ENCODE data around the gene PRPF18.
A peak's percentile ranks its signal among the peaks of the same experiment; 100 is the strongest.

The PRPF18 gene

DNA sequence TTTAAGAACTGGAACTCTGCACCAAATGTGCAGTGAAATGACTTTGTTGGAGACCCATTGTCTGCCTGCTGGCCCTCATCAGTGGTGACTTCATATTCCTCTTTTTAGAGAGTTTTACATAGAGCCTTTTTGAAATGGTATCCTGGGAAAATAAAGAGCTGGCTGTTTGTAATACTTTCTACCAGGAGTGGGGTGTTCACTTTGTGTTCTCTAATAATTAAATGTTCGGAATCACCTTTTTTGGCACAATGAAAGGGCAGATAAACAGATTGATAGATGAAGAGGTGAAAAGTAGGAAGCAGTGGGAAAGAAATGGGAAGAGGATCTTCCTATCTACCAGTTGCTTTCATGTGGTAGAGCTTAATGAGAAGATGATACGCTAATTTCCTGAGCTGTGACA lies 55.5 kb downstream of the PRPF18 start:
- DNase-seq (ENCODE audit: low read depth), result no peak

DNA sequence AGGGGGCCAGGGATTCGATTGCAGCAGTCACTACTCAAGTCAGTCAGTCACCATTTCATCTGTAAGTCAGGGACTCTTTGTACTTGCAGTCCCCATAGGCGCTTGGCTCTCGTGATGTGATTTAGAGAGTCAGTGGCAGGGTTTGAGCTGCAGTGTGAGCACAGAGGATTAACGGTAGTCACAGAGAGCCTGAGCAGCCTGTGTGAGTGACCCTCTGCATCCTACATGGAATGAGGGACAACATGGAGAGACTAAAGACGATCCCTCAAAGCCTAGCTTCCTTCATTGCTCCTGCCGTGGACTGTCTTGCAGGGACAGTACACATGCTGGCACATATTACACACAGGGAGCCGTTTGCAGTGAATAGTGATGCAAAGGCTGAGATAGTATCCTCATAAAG lies 56.3 kb downstream of the PRPF18 start:
- no peak for DNase-seq (ENCODE audit: low read depth)

DNA sequence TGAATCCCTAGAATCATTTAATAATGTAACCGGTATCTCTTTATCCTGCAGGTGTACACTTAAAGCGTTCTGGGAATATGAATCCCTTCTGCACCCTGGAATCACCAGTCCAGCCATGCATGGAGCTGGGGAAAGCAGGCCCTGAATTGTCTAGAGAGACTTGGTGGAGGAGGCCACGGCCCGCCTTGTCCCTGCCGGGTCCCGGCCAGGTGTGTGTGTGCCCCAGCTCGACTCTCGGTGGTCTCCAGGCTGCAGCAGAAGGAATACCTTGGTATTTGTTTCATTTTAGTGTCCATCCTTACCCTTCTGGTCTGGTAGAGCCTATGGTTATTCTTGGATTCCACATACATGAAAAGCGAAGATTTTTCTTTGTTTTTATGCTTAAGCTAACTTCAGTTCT lies 58.1 kb downstream of the PRPF18 start:
- DNase-seq (ENCODE audit: low read depth), result no peak

DNA sequence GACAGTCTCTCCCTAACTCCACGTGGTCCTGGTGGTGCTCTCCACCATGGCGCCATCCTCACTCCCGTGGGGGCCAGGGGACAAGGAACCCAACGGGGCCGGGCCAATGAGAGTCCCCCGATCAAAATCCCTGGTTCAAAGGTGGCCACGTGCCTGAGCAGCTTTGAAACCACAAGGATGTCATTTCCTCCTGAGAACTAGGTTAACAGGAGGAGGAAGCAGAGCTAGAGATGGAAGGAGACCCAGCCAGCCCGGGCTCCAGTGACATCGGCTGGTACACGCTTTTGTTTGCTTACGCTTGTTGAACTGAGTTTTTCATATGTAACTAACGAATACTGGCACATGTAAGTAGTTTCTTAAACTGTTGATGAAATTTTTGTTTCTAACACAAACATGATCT lies 61.7 kb downstream of the PRPF18 start:
- no peak for DNase-seq (ENCODE audit: low read depth)

DNA sequence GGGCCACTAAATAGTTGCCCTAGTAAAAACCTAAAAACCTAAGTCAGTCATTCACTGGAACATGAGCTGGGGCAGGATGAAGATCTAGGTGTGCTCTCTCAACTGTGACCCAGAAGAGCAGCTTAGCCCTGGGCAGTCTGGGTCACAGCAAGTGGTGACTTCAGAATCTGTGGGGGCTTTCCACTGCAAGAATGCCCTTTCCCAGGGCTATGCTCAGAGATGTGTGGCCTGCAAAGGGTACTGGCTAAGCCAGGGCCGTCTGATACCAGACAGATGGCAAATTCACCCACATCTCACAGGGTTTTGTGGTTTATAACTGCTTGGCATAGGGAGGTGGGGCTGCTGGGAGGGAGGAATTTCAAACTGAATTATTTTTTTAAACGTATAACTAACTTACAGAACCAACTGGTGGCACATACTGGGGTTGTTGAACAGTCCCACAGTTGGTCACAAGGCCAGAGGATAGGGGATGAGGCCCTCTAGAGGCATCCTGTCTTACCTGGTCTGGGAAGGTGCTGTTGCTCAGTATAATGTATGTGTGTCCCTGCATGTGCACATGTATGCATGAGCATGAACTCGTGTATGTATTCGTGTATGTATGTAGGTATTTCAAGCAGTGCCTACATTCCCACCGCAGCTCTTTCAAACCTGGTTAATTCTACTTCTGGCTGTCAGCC lies 63.2 kb downstream of the PRPF18 start:
- no peak for DNase-seq (ENCODE audit: low read depth)

DNA sequence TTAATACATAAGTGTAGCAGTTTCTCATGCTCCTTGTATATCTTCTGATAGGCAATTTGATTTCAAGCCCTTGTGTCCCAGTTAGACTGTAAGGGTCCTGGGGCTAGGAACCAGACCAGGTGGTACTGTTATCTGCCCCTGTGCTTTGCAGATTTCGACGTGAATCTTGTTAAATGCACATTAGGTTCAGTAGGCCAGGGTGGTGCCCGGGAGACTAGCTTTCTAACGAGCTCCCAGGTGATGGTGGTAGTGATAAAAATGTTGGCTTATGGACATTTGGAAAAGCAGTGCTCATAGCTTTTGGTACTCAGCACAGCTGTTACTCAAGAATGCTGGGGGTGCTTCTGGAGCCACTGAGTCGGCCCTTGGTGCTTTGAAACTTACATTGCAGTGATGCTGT lies 64.2 kb downstream of the PRPF18 start:
- DNase-seq (ENCODE audit: low read depth), result no peak

DNA sequence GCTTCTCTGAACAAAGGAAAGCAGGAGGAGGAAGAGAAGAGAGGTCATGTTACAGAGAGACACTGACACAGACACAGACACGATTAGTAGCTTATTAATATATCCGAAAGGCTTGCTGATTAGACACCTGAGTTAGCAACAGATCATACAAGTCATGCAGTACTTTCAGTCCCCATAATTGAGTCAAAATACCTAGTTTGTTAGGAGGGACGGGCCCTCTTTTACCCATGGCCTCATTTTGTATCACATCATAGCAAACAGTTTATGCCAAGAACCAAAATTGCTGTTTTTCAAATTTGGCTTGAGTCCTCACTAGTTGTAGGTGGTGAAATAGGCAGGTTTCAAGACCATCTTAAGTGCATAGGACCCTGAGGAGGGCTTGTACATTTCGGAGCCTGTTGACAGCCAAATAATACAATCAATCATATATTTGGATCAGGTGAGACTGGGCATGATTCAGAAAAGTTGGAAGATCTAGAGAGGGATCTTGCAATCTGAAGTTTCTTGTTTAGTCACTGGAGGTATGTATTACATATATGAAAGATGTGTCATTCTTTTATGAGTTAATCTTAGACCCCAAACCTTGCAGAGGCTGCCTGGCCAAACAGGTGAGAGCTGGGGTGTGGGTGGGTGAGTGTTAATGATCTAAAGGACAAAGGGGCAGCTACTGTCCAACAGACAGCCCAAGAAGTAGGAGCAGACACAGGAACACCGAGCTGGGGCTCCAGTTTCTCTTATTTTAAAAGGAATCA lies 65.4 kb downstream of the PRPF18 start:
- DNase-seq (ENCODE audit: low read depth), result no peak

DNA sequence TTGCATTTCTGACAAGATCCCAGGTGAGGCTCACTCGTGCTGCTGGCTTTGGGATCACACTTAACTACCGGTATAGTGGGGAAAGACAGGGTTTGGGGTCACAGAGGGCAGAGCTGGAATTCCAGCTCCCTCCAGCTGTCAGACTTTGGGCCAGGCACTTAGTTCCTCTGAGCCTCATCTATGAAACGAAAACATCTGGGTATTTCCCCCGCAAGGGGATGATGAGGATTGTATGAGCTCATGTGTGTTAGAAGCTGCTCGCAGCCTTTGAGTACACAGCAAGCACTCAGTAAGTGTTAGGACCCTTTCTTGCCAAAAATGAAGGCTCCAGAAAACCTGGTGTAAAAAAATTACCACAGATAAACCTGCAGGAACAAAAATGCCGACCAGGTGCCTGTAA lies 66.1 kb downstream of the PRPF18 start:
- DNase-seq (ENCODE audit: low read depth), result no peak

DNA sequence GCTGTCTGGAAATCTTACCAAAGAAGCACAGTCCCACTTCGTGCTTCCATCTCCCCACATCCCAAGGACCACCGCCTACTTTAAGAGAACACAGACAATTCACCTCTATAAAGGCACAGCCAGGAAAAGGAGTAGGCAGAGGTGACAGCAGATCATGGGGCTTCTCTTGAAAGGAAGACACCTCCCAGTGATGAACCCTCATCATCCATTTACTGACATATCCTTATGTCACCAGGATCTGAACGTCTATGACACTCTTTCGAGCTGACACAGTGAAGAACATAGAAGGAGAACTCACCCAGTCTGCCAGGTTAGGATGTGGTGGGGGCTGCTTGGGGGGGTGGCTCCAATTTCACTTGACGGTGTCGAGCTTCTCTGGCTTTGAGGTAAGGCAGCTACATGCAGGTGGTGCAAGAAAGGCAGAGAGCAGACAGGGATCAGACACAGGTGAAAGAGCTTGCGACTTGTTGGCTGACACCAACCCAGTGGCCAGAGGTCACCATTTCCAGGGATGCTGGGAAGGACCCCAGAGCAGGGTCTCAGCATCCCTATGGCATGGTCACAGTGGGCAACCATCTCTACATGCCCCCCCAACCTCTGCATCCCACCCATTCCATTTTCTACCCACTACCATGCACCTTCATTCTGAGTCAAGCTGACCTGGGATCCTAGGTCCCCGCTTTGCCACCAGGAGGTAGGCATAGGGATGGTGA lies 67.5 kb downstream of the PRPF18 start:
- DNase-seq (ENCODE audit: low read depth), result no peak

DNA sequence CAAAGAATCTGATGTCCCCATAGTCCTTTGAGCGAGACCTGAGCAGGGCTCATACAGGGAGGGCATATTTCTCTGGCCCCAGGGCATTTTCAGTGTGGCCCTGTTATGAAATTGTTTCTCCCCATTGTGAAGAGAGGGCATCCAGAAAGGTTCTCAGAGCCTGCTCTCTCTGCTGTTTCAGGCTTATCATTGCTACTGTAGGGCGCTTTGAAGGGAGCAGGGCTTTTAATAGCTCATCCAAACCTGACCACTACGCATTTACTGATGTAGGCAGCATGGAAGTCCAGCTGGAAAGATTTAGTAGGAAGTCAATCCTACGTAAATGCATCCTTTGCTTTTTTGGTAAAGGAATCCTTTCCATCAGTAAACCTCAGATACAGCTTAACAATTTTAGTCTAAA lies 68.1 kb downstream of the PRPF18 start:
- DNase-seq (ENCODE audit: low read depth), result no peak

DNA sequence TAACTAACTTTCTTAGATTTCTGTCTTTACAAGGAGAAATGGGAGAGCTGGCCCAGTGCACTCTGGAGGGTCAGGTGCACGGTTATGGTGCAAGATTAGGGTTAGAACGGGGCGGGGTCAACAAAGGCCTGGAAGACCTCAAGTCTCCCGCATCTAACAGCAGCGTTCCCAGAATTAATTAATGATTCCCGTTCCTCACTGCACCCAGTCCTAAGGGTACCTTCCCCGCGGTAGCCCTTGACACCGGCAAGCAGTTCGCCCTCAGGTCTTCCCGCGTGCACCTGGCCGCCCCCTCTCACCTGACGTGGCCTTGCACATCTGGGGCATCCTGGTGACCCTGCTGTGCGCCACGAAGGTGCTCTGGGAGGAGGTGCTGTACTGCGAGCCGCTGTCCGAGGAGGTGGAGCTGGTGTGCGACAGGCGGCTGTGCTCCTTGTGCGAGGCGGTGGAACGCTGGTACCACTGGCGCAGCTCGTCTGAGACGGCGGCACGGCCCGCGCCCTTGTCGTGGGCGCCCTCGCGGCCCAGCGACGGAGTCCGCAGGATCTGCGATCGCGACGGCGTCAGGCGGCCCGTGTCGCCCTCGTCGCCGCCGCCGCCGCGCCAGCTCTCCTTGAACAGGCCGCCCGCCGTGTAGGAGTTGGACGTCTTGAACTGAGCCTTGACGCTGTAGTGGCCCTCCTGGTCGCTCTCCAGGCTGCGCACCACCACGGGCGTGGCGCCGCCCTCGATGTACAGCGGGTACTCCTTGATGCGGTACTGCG lies 69.8 kb downstream of the PRPF18 start:
- no peak for DNase-seq (ENCODE audit: low read depth)

DNA sequence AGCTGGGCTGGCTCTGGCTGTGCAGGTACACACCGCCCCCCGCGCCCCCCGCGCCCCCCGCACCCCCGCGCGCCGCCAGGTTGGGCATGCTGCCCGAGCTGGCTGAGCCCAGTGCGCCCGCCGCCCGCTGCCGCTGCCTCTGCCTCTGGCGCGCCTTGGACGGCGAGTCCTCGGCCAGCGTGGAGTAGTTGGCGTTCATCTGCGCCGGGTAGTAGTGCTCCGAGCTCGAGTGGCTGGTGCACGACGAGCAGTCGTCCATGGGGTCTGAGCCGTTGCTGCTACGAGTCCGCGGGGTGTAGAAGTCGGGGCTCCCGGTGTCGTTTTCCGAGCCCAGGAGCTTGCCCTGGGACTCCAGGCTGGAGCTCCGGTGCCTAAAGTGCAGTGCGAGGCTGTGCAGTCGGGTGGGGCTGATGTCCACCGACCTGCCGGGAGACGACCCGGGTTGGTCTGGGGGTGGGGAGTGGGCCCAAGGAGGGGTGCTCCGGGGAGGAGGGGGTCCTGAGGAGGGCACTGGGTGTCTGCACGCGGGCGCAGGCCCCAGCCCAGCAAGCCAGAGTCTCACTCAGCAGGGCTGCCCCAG lies 70.4 kb downstream of the PRPF18 start:
- no peak for DNase-seq (ENCODE audit: low read depth)

DNA sequence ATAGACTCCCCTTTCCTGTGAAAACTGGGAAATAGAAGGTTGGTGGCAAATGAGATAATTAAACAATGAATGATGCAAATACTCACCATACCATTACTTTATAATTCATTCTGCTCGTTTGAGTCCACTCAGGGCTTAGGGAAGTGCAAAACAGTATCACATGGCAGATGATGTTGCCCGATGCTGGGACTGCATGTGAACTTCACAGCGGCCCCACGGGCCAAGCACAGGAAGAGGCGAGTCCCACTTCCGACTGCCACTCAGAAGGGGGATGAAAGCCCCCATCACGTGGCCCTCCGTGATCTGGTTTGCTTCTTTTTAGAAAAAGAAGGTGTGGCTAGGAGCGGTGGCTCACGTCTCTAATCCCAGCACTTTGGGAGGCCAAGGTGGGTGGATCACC lies 71.5 kb downstream of the PRPF18 start:
- no peak for DNase-seq (ENCODE audit: low read depth)

DNA sequence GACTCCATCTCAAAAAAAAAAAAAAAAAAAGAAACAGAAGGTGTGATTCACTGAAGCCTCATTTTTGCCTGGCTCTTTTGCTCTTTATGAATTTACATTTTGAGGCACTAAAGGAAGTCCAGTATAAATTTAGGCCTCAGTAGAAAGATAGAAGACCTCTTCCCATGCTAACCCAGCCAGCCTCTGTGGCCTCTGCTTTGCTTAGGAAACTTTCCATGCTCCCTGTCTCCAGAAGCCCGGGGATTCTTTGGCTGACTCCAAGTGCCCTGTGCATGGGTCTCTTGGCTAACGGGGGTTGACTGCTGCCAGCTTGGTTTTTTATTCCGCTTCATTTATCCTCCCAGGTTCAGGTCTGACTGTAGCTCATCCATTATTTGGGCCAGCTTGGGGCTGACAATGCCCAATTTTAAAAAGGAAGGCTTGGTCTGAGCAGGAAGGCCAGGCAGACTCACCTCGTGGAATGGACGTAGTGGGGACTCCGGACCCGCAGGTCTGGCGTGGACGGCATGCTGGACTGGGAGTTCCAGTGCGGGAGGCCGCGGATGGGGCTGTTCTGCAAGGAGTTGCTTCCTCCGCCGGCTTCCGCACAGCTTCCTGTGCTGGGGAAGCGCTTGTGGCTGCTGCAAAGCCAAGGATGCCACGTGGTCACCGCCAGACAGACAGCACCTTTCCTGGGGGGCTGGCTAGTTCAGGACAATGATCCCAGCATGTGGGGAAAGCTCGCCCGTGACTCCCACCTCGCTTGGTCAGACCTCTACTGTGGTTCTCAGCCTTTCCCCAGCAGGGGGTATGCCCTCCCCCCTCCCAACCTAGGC lies 72.3 kb downstream of the PRPF18 start:
- no peak for DNase-seq (ENCODE audit: low read depth)

DNA sequence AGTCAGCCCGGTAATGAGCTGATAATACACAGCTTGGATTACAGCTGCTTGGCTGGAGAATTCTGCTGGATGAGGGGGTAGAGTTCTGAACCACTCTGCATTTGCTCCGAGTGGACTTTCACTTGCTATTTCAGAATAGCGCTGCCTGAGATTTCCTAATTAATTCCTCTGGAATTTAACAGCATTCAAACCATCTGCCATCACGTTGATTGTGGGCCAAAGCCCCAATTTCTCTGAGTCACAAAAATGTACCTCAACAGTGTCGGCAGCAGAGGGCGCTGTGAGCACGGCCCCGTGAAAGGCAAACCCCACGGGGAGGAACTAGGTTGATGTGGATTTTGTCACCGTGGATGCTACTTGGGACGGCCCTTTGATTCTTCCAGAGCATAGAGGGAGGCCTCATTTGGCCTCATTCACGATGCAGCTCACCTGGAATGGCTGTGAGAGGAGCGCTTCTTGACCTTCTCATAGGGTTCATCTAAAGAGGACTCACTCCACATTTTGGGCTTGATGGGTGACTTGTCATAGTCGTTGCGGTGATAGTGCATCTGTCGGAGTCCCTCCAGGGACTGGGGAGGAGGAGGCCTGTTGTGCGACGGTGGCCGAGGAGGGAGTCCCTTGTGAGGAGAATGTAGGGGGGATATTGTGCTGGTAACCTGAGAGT lies 73.3 kb downstream of the PRPF18 start:
- peak; percentile 44 for DNase-seq (ENCODE audit: low read depth)

DNA sequence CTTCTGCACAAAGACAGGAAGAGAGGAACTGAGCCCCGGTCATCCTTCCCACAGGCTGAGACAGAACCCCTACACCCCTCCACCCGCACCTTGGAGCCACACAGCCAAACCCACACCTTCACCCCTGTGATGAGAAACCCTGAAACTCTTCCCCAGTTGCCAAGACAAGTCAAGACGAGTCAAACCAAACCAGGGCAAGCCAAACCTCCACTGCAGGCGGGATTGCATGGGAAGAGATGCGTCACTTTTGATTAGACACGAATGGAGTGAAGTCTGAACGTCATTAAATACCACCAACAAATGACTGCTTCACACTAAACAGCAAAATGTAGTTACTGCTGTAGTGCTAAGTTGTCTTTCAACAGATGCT lies 73.8 kb downstream of the PRPF18 start:
- DNase-seq (ENCODE audit: low read depth), result no peak

DNA sequence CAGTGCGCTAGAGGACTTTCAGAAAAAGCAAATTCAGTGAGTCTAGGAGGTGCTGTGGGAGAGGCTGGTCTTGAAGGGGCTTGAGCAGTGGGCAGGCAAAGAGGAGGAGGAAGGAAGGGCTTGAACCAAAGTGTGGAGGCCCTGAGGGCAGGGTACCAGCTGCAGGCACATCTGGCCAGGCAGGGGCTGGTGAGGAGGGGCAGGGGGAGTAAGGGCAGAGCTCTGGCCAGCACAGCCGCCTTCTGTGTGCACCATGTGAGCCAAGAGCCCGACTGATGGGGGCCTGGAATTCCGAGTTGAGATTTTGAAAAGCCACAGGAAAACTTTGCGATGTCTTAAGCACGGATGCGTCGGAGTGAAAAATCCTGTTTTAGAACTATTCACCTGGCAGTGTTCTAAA lies 74.5 kb downstream of the PRPF18 start:
- no peak for DNase-seq (ENCODE audit: low read depth)

DNA sequence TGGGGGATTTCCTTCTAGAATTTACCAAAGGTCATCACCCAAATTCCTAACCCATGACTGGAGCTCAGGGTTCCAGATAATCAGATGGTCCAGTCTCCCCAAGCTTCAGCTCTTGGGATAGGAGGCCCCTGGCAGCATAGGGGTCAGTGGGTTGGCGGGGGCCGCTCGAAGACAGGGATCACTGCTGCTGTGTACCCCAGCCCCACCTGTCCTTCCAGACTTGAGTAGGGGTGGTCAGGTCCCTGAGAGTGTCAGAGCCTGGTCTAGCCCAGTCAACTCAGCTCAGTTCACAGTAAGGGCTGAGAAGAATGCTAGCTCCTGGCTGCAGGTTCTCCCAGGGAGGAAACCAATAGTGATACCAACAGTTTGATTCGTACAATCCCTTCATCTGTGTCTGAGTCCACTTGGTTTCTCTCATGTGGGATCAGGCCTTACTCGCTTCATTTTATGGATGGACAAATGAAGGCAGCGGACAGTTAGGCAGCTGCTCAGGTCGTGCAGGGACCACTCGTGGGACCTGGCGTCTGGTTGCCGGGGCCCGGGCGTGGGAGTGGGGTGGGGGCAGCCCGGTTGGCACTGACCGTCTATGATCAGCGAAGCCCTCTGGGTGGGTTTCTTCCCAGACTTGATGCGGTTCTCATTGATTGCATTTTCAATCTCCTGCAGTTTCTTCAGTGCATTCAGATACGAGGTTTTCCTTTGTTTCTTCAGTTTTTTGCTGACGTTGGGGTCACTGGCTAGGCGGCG lies 78.9 kb downstream of the PRPF18 start:
- no peak for DNase-seq (ENCODE audit: low read depth)

DNA sequence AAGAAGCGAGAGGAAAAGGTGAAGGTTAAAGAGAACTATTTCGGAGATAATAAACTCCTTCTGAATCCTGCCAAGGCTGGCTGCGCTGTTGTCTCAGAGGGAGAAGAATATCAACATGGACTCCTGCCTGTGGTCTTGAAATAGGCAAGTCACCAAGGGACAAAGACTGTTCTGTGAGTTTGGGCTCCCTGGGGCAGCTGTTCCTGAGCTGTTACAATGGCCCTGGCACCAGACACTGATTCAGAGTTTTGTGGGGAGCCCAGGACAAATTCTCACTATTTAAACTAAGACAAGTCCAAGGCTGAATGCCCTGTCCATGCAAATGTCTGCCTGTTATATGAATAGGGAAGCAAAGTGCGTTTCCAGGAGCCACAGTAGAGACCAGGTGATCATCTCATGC lies 81.4 kb downstream of the PRPF18 start:
- no peak for DNase-seq (ENCODE audit: low read depth)

Data from stimulated activated CD8-positive, alpha-beta memory T cell treated with anti-CD3 and anti-CD28 coated beads, Interleukin-15, amount 100 ng/mL, for 24 hours (primary cell).